H1 (cell line): ENCODE measurements around the gene PPME1. TPM values are rescaled to one million over a fixed set of nuclear protein-coding genes. Genes with fewer than 3 reads are reported as not detected.

Experiments
- CREB1 ChIP-seq: IDR thresholded peaks from 2 replicates; pipeline ENCODE4 v1.6.1; 2012; ENCODE audit warnings: inconsistent platforms
- CTCF ChIP-seq, 3 experiments: IDR thresholded peaks; 1 replicate in 2 of 3; 2 replicates in 1 of 3; pipeline versions ENCODE4 v1.5.1 to v1.6.1; 2011; ENCODE audit warnings: low read length in 3 of 3, mild to moderate bottlenecking in 3 of 3, inconsistent platforms in 2 of 3, low read depth in 1 of 3, moderate library complexity in 1 of 3; ENCODE audit not compliant: insufficient read depth in 1 of 3; ENCODE audit errors: control extremely low read depth in 1 of 3
- SP2 ChIP-seq: IDR thresholded peaks from 2 replicates; pipeline ENCODE4 v1.6.1; 2012; ENCODE audit warnings: mild to moderate bottlenecking, low read length, inconsistent platforms
- TBP ChIP-seq: IDR thresholded peaks from 2 replicates; pipeline ENCODE4 v1.6.1; 2011; ENCODE audit warnings: low read depth, low read length, improper control_type of control experiment
- TEAD4 ChIP-seq: IDR thresholded peaks from 2 replicates; pipeline ENCODE4 v1.6.1; 2012; ENCODE audit warnings: low read depth, low read length, inconsistent platforms, mixed read lengths
- polyA plus RNA-seq, 7 experiments: library from polyadenylated mRNA; depleted of rRNA in 3 of 7; stranded (reverse) in 5 of 7; unstranded in 2 of 7; fragments of >200 nt in 5 of 7; fragments of 200-250 nt in 2 of 7; gene quantifications; 1 replicate in 5 of 7; 2 replicates in 1 of 7; 4 replicates in 1 of 7; pipeline versions ENCODE4 v1.2.1 to v1.2.3, GENCODE V29; 2011 to 2013; ENCODE audit warnings: missing spikeins in 2 of 7, mixed read lengths in 2 of 7
- total RNA-seq: library from RNA; stranded (reverse); fragmentation: NEBNext Ultra II Directional; extraction: Animal tissue kit (Norgen Biotek cat#: 25700); gene quantifications from 2 replicates; pipeline ENCODE4 v1.2.1, GENCODE V29; 2021

Gene PPME1
- total and polyA plus RNA-seq, 2 of the 8 experiments (the other 6 are each of a cell fraction or from before 2014, with no cell fraction given): 55.1 to 64.5 TPM

GRCh38 chr11:74135127-74135840 lies 35.8 kb upstream of the PPME1 start (continued):
- TF ChIP-seq CTCF (IDR thresholded peaks at IDR 0.05; ENCODE audit: control extremely low read depth in 1 of 3, insufficient read depth in 1 of 3, low read depth in 1 of 3, low read length in 3 of 3): no peak
- TF ChIP-seq TEAD4: no peak
- TF ChIP-seq CREB1: no peak
- no peak for TF ChIP-seq SP2
- TF ChIP-seq TBP: no peak
